ENCODE results near the gene CCDC27. TPM values are rescaled to one million over a fixed set of nuclear protein-coding genes. Genes with fewer than 3 reads are reported as not detected.

CCDC27 gene
- total RNA-seq, 4 donors from 2014 or later = not detected

DNA sequence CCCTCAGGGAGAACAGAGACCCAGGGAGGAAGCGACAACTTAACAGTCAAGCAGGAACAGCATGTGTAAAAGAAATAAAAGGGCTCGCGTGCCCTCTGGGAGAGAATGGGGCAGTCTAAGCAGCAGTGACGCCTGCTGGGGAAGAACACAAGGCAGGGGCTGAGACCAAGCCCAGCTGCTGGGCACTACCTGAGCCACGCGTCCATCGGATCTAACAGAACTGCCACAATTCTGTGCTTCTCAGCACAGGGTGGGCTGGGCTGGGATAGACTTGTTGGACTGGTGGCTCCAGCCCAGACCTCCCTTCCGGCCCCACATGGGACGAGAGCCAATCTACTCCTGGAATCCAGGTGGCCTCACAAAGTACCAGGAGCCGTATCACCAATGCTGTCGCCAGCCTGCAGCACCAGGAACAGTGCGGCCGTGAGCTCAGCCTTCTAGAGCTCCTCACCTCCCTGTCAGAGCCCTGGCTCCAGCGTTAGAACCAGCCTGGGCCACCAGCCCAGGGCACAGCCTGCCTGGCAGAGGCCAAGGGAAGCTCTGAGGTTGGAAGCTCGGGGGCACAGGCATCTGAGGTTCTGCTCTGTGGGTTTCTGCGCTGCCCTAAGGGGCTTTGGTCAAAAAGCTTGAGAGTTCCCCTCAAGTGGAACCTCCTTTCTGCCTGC lies 36.6 kb downstream of the CCDC27 start:
- no peak for DNase-seq (ENCODE audit: extremely low spot score)
- peaks cover 15 to 65% (median 39%) of the 10 kb centered on the region in 4 donors for H3K4me1 ChIP-seq
- no peak overlapping the region for H3K27ac ChIP-seq (replicated peaks in 1 of 4)
- H3K9me3 ChIP-seq = no peaks in the 10 kb centered on the region
- H3K27me3 ChIP-seq = no peaks in the 10 kb centered on the region
- 74% methylated on average over 11 of the region's 16 CpGs for WGBS
- no peak overlapping the region for H3K4me3 ChIP-seq
- peaks cover 22 to 89% (median 51%) of the 10 kb centered on the region in 4 donors for H3K36me3 ChIP-seq
- intact Hi-C loops (cut with DNase I) = no loop called here
- TF ChIP-seq POLR2A (IDR thresholded peaks at IDR 0.05; ENCODE audit: low read depth) = no peak
- TF ChIP-seq, protein P1, sequence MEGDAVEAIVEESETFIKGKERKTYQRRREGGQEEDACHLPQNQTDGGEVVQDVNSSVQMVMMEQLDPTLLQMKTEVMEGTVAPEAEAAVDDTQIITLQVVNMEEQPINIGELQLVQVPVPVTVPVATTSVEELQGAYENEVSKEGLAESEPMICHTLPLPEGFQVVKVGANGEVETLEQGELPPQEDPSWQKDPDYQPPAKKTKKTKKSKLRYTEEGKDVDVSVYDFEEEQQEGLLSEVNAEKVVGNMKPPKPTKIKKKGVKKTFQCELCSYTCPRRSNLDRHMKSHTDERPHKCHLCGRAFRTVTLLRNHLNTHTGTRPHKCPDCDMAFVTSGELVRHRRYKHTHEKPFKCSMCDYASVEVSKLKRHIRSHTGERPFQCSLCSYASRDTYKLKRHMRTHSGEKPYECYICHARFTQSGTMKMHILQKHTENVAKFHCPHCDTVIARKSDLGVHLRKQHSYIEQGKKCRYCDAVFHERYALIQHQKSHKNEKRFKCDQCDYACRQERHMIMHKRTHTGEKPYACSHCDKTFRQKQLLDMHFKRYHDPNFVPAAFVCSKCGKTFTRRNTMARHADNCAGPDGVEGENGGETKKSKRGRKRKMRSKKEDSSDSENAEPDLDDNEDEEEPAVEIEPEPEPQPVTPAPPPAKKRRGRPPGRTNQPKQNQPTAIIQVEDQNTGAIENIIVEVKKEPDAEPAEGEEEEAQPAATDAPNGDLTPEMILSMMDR (IDR thresholded peaks at IDR 0.05) = no peak
- TF ChIP-seq EP300 (IDR thresholded peaks at IDR 0.05) = no peak
- no peak for TF ChIP-seq POLR2AphosphoS5 (IDR thresholded peaks at IDR 0.05)

DNA sequence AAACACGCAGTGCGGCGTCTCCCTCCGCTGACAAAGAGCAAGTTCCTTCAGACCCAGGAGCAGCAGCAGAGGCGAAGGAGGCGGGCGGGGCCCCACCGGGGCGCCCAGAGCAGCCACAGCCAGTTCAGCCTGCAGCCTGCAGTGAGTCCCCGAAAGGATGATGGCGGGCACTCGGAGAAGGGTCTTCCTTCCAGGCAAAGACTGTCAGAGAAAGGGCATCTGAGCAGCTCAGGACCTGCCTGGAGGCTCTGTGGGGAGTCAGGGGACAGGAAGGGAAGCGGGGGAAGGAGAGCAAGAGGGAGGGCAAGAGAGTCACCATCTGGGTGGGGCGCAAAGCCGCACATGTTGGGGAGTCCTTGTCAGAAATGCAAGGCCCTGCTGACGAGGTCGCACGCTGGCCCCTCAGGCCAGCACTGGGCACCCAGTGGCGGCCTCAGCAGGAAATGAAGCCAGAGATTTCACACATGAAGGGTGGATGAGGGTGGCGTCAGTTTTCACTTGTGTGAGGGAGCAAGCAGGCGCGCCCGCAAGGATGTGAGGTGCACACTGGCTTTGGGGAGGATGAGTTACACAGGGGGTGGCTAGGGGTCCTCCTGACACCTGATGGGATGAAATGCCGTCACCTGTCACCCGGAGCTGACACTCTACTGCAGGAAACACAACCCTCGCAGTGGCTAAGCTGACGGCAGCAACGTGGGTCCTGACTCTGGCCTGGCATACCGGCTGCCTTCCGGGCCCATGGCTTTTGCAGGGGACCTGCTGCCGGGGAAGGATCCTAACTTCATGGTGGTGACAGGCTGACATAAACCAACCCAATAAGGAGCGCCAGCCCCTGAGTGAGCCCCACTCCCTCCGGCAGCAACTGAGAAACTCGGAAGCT lies 37.4 kb downstream of the CCDC27 start:
- Histone ChIP-seq H3K4me3 (no peak overlapping the region), H3K27me3 (no peaks in the 10 kb centered on the region), H3K4me1 (peaks cover 22 to 72% (median 47%) of the 10 kb centered on the region in 4 donors), H3K36me3 (peaks cover 14 to 81% (median 43%) of the 10 kb centered on the region in 4 donors), H3K27ac (replicated peaks in 1 of 4) (no peak overlapping the region), H3K9me3 (no peaks in the 10 kb centered on the region)
- 90% methylated on average over 32 of the region's 34 CpGs for whole genome bisulfite sequencing
- no peak for TF ChIP-seq POLR2AphosphoS5 (IDR thresholded peaks at IDR 0.05)
- TF ChIP-seq, protein P1 (IDR thresholded peaks at IDR 0.05) = no peak
- no peak for TF ChIP-seq POLR2A (IDR thresholded peaks at IDR 0.05; ENCODE audit: low read depth)
- no peak for TF ChIP-seq EP300 (IDR thresholded peaks at IDR 0.05)
- intact Hi-C loops (cut with DNase I) = loop anchor here (10.0 kb wide), 1 partner anchor 105 kb away; no protein-coding TSS in a partner anchor
- DNase-seq (ENCODE audit: extremely low spot score) = no peak

DNA sequence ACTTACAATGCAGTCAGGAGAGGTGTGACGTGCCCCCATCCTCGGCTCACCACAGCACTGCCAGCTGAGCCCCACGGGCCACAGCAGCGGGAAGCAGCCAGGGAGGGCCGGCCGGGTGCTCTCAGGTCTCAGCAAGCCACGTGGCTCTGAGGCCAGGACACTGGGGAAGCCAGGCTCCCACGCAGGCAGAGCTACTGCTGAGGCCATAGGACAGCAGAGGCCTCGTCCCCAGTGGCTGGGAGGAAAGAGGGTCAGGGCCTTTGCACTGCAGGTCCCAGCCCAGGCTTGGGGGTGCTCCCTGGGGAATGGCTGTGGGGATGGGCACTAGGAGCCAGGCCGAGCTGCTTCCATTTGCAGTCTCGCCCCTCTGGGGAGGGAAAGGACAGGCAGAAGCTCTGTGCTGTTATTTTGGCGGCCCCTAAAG lies 38.3 kb downstream of the CCDC27 start:
- H3K27ac ChIP-seq (replicated peaks in 1 of 4) = no peak overlapping the region
- TF ChIP-seq, protein P1 (IDR thresholded peaks at IDR 0.05) = no peak
- TF ChIP-seq POLR2AphosphoS5 (IDR thresholded peaks at IDR 0.05) (no peak), EP300 (IDR thresholded peaks at IDR 0.05) (no peak), POLR2A (IDR thresholded peaks at IDR 0.05; ENCODE audit: low read depth) (no peak)
- H3K27me3 ChIP-seq = no peaks in the 10 kb centered on the region
- no peak for DNase-seq (ENCODE audit: extremely low spot score)
- WGBS = 70% methylated on average over 9 of the region's 12 CpGs
- peaks cover 14 to 72% (median 34%) of the 10 kb centered on the region in 4 donors for H3K36me3 ChIP-seq
- no peaks in the 10 kb centered on the region for H3K9me3 ChIP-seq
- intact Hi-C loops (cut with DNase I) = loop anchor here (10.0 kb wide), 1 partner anchor 104 kb away; no protein-coding TSS in a partner anchor
- H3K4me1 ChIP-seq = peaks cover 31 to 77% (median 52%) of the 10 kb centered on the region in 4 donors
- H3K4me3 ChIP-seq = no peak overlapping the region

DNA sequence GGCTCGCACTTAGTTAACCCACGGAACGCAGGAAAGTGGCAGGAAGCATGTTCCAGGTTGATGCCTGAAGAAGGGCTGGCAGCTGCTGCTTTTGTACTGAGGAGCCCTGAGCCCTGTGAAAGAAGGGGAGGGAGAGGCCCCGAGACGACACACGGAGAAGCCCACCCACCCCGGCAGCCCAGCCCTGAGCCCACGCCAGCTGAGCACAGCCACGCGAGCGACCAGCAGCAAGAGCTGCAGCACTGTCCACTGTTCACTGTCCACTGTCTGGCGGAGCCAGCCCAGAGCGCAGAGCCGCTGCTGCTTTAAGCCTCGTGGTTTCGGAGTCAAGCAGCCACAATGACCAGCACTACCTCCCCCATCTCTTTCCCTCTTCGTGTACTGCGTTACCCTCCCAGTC lies 38.7 kb downstream of the CCDC27 start:
- no peaks in the 10 kb centered on the region for H3K9me3 ChIP-seq
- H3K36me3 ChIP-seq = peaks cover 11 to 68% (median 30%) of the 10 kb centered on the region in 4 donors
- no peak overlapping the region for H3K27ac ChIP-seq (replicated peaks in 1 of 4)
- intact Hi-C loops (cut with DNase I) = loop anchor here (10.0 kb wide), 1 partner anchor 104 kb away; no protein-coding TSS in a partner anchor
- no peak overlapping the region for H3K4me3 ChIP-seq
- no peak for DNase-seq (ENCODE audit: extremely low spot score)
- 81% methylated on average over 13 of the region's 18 CpGs for whole genome bisulfite sequencing
- peaks cover 32 to 77% (median 55%) of the 10 kb centered on the region in 4 donors for H3K4me1 ChIP-seq
- H3K27me3 ChIP-seq = no peaks in the 10 kb centered on the region
- no peak for TF ChIP-seq POLR2A (IDR thresholded peaks at IDR 0.05; ENCODE audit: low read depth)
- TF ChIP-seq POLR2AphosphoS5 (IDR thresholded peaks at IDR 0.05) = no peak
- TF ChIP-seq, protein P1 (IDR thresholded peaks at IDR 0.05) = no peak

Data from esophagus muscularis mucosa (tissue), 4 donors.